GM12878 (cell line): ENCODE data around the gene CERKL. TPM values are rescaled to one million over a fixed set of nuclear protein-coding genes. Genes with fewer than 3 reads are reported as not detected.
A peak's percentile ranks its signal among the peaks of the same experiment; 100 is the strongest.

Experiments
- ATAC-seq: fragments of 200-7000 bp; cut with Tn5 transposase; 3 replicates; pipeline ENCODE4 v1.9.1; 2020; ENCODE audit warnings: mild to moderate bottlenecking, moderate library complexity
- BruUV-seq: library from RNA; stranded (reverse); fragments of 400-500 nt; replicated peaks from 2 replicates; lab custom pipeline; 2021; lab: Mats Ljungman, UMichigan
- CTCF ChIA-PET: fragments of 300-600 bp; sonication (Branson Sonifier 250); formaldehyde crosslinking; extraction: SDS; loops from one replicate; lab custom pipeline; 2021; ENCODE audit warnings: inconsistent platforms; lab: Yijun Ruan, JAX
- POLR2A ChIA-PET: fragments of 350-600 bp; formaldehyde crosslinking; extraction: SDS; loops from one replicate; lab custom pipeline; 2021; ENCODE audit warnings: inconsistent platforms; lab: Charles Lee
- RAD21 ChIA-PET: fragments of 300-600 bp; sonication (Branson Sonifier 250); formaldehyde crosslinking; loops from one replicate; lab custom pipeline; 2023; ENCODE audit warnings: antibody characterized with exemption; ENCODE audit not compliant: unreplicated experiment; lab: Charles Lee
- SMC1A ChIA-PET: fragments of 300-600 bp; sonication (Branson Sonifier 250); formaldehyde crosslinking; loops from one replicate; lab custom pipeline; 2023; ENCODE audit not compliant: unreplicated experiment, uncharacterized antibody; lab: Charles Lee
- DNase-seq: peaks from one replicate; pipeline ENCODE4 v3.0.0-alpha.2; 2011; ENCODE audit warnings: low read depth, low spot score
- FAIRE-seq: peaks from 3 replicates; lab custom pipeline; 2011; peaks lifted over from hg19 to GRCh38; lab: Jason Lieb, UNC
- H2AFZ ChIP-seq: 2 replicates; pipeline ENCODE4 v1.6.0; 2011; ENCODE audit warnings: low read depth, low read length, control low read depth; ENCODE audit not compliant: control insufficient read depth
- H3K27ac ChIP-seq: 2 replicates; pipeline ENCODE4 v1.5.1; 2011; ENCODE audit warnings: control low read depth; ENCODE audit not compliant: control insufficient read depth, insufficient read depth
- H3K27me3 ChIP-seq, 2 experiments: replicated peaks in 1 of 2; 2 replicates each; pipeline versions ENCODE4 v1.6.0 to v1.6.1; 2011; ENCODE audit warnings: low read length in 1 of 2; ENCODE audit not compliant: control insufficient read depth in 2 of 2, insufficient read depth in 2 of 2
- H3K36me3 ChIP-seq, 2 experiments: 2 replicates each; pipeline ENCODE4 v1.5.1; 2011; ENCODE audit warnings: low read length in 1 of 2; ENCODE audit not compliant: control insufficient read depth in 2 of 2, insufficient read depth in 2 of 2
- H3K4me1 ChIP-seq: 2 replicates; pipeline ENCODE4 v1.6.1; 2011; ENCODE audit warnings: mild to moderate bottlenecking, low read length, moderate library complexity, mixed read lengths; ENCODE audit not compliant: control insufficient read depth, insufficient read depth
- H3K4me2 ChIP-seq: 2 replicates; pipeline ENCODE4 v1.6.0; 2011; ENCODE audit warnings: control low read depth; ENCODE audit not compliant: control insufficient read depth, insufficient read depth
- H3K4me3 ChIP-seq: fragments of 200-600 bp; sonication (generic); 2 replicates; pipeline ENCODE4 v1.5.1; 2016
- H3K79me2 ChIP-seq: 2 replicates; pipeline ENCODE4 v1.6.0; 2011; ENCODE audit warnings: low read length; ENCODE audit not compliant: control insufficient read depth, insufficient read depth
- H3K9ac ChIP-seq: 2 replicates; pipeline ENCODE4 v1.8.0; 2011; ENCODE audit warnings: low read length, control low read depth, mixed read lengths; ENCODE audit not compliant: control insufficient read depth, insufficient read depth
- H3K9me3 ChIP-seq: replicated peaks from 3 replicates; pipeline ENCODE4 v1.5.1; 2011; ENCODE audit warnings: mild to moderate bottlenecking, low read length; ENCODE audit not compliant: control insufficient read depth, insufficient read depth
- H4K20me1 ChIP-seq: 2 replicates; pipeline ENCODE4 v1.6.0; 2011; ENCODE audit not compliant: control insufficient read depth, insufficient read depth
- ASH2L ChIP-seq: fragments of 300-600, 200-600 bp; sonication (generic); IDR thresholded peaks from 2 replicates; pipeline ENCODE4 v1.6.1; 2017; ENCODE audit warnings: low read depth, mild to moderate bottlenecking, borderline replicate concordance
- CTCF ChIP-seq, 3 experiments: IDR thresholded peaks in 2 of 3; conservative IDR thresholded peaks in 1 of 3; 2 replicates each; pipeline ENCODE4 v1.5.1; 2011; ENCODE audit warnings: low read depth in 3 of 3, low read length in 3 of 3, mild to moderate bottlenecking in 3 of 3, control low read depth in 2 of 3, moderate library complexity in 2 of 3, inconsistent platforms in 1 of 3, mixed read lengths in 1 of 3; ENCODE audit not compliant: control insufficient read depth in 2 of 3, insufficient read depth in 1 of 3; ENCODE audit errors: extremely low read depth in 1 of 3
- MLLT1 ChIP-seq: fragments of 450-650 bp; IDR thresholded peaks from 2 replicates; pipeline ENCODE4 v1.6.1; 2016; ENCODE audit warnings: mild to moderate bottlenecking
- NFYB ChIP-seq: IDR thresholded peaks from 2 replicates; pipeline ENCODE4 v1.6.1; 2011; ENCODE audit warnings: low read depth, mild to moderate bottlenecking, low read length, improper control_type of control experiment, moderate library complexity; ENCODE audit not compliant: insufficient read depth
- WGBS: methylation state at CpG from one replicate; pipeline ENCODE4 v1.1.6; 2016; ENCODE audit warnings: low lambda C conversion rate; ENCODE audit not compliant: insufficient replicate concordance, insufficient coverage; ENCODE audit errors: missing lambda C conversion rate; 5-methylcytosine and 5-hydroxymethylcytosine counted together
- in situ Hi-C: fragments of 300-500 bp; cut with MboI; formaldehyde crosslinking; loops from 9 replicates; pipeline ENCODE4 v1.14.3; 2018; ENCODE audit warnings: mixed read lengths
- intact Hi-C: fragments of 100-400 bp; cut with micrococcal nuclease; formaldehyde crosslinking; loops from one replicate; pipeline ENCODE4 v1.14.2; 2022; ENCODE audit not compliant: unreplicated experiment
- polyA plus RNA-seq, 11 experiments: library from polyadenylated mRNA; depleted of rRNA in 4 of 11; unstranded in 6 of 11; stranded (reverse) in 5 of 11; fragments of >200 nt; fragmentation: Nextera tagmentation in 4 of 11; fragmentation: Illumina TruSeq in 1 of 11; extraction: Ambion mirVana in 4 of 11; extraction: Trizol in 1 of 11; gene quantifications; 1 replicate in 1 of 11; 2 replicates in 10 of 11; pipeline versions ENCODE4 v1.2.1 to v1.2.3, GENCODE V29; 2011 to 2016; ENCODE audit warnings: inconsistent platforms in 2 of 11, missing spikeins in 2 of 11, low read depth in 1 of 11
- total RNA-seq, 4 experiments: library from RNA; depleted of rRNA in 3 of 4; stranded (reverse); fragments of >200 nt in 3 of 4; fragmentation: Illumina TruSeq in 1 of 4; extraction: Trizol in 1 of 4; gene quantifications; 2 replicates each; pipeline versions ENCODE4 v1.2.1 to v1.2.3, GENCODE V29; 2013 to 2021

The CERKL gene
- total and polyA plus RNA-seq, 10 of the 15 experiments (the other 5 are each of a cell fraction or from before 2014, with no cell fraction given), result 0.05 to 23.0 (median 6.0) TPM; not detected in 2

- H3K4me3 ChIP-seq, result no peak overlapping the region
- no peaks in the 10 kb centered on the region for H4K20me1 ChIP-seq
- no peak for ATAC-seq
- no peaks in the 10 kb centered on the region for H3K9me3 ChIP-seq
- in situ Hi-C loops, result no loop called here
- H3K4me1 ChIP-seq, result no peaks in the 10 kb centered on the region
- H3K36me3 ChIP-seq, result no peaks in the 10 kb centered on the region
- H3K27ac ChIP-seq, result no peak overlapping the region
- POLR2A ChIA-PET, result no interaction called here
- BruUV-seq, result no TSS peak
- peaks cover 2 to 3% of the 10 kb centered on the region in 2 experiments; a peak in 2 of 4 replicates for H3K27me3 ChIP-seq
- DNase-seq, result no peak
- TF ChIP-seq MLLT1, result no peak
- no peaks in the 10 kb centered on the region for H3K79me2 ChIP-seq
- RAD21 ChIA-PET, result interaction anchor here (2.1 to 9.0 kb wide), 4 partner anchors 16 to 465 kb away, joined by 16 to 254 read pairs (median 52); no protein-coding TSS in a partner anchor
- SMC1A ChIA-PET, result interaction anchor here (0.6 to 11.5 kb wide), 6 partner anchors 8 to 466 kb away, joined by 3 to 337 read pairs (median 4); no protein-coding TSS in a partner anchor
- FAIRE-seq, result peak; percentile 54
- 65% methylated on average over 2 of the region's 2 CpGs for WGBS
- no peak overlapping the region for H3K4me2 ChIP-seq
- intact Hi-C loops, result loop anchor here (10.0 kb wide), 1 partner anchor 465 kb away; no protein-coding TSS in a partner anchor
- H2AFZ ChIP-seq, result no peak overlapping the region
- H3K9ac ChIP-seq, result no peak overlapping the region
- CTCF ChIA-PET, result interaction anchor here (0.9 to 10.3 kb wide), 6 partner anchors 7 to 465 kb away, joined by 3 to 359 read pairs (median 34); no protein-coding TSS in a partner anchor
Observed at GRCh38 chr2:181570059-181570458, 86.8 kb downstream of the CERKL start.

GRCh38 chr2:181566334-181567032, 90.4 kb downstream of the CERKL start:
- Histone ChIP-seq H3K79me2 (no peaks in the 10 kb centered on the region), H3K27me3 (no peaks in the 10 kb centered on the region), H3K4me3 (no peak overlapping the region), H2AFZ (no peak overlapping the region), H3K9ac (no peak overlapping the region), H4K20me1 (no peaks in the 10 kb centered on the region), H3K9me3 (no peaks in the 10 kb centered on the region), H3K4me1 (no peaks in the 10 kb centered on the region), H3K4me2 (no peak overlapping the region), H3K27ac (no peak overlapping the region), H3K36me3 (no peaks in the 10 kb centered on the region)
- TF ChIP-seq ASH2L (no peak), NFYB (no peak), CTCF (IDR thresholded peaks at IDR 0.05 in 2 of 3, conservative IDR thresholded peaks at IDR 0.05 in 1 of 3; ENCODE audit: control insufficient read depth in 2 of 3, extremely low read depth in 1 of 3, insufficient read depth in 1 of 3, low read depth in 3 of 3, low read length in 3 of 3) (no peak)
- POLR2A ChIA-PET, result no interaction called here
- 93% methylated on average over 6 of the region's 6 CpGs for WGBS
- in situ Hi-C loops, result no loop called here
- intact Hi-C loops, result no loop called here
- ATAC-seq (no peak), DNase-seq (no peak), FAIRE-seq (no peak)
- CTCF ChIA-PET, result interaction anchor here (1.0 to 4.3 kb wide), 4 partner anchors 27 to 254 kb away, joined by 3 to 45 read pairs (median 4); no protein-coding TSS in a partner anchor
- SMC1A ChIA-PET, result interaction anchor here (0.6 to 2.2 kb wide), 10 partner anchors 9 to 462 kb away, joined by 3 to 9 read pairs (median 5); no protein-coding TSS in a partner anchor
- BruUV-seq, result no TSS peak
- RAD21 ChIA-PET, result interaction anchor here (0.8 to 2.8 kb wide), 3 partner anchors 20 to 463 kb away, joined by 3 to 15 read pairs (median 3); no protein-coding TSS in a partner anchor
